GM10266 (cell line): ENCODE measurements around the gene PHF12.

Experiments
- DNase-seq: peaks from one replicate; pipeline ENCODE4 v3.0.0; 2012; ENCODE audit errors: extremely low spot score
- CTCF ChIP-seq: IDR thresholded peaks from 2 replicates; pipeline ENCODE4 v1.5.1; 2012; ENCODE audit warnings: mild to moderate bottlenecking, low read depth; ENCODE audit not compliant: control insufficient read depth, insufficient read depth; ENCODE audit errors: missing control alignments

Gene PHF12

GRCh38 chr17:28967221-28968135 is 16.2 kb upstream of the PHF12 start:
- no peak for TF ChIP-seq CTCF
- no peak for DNase-seq

- DNase-seq: no peak
- TF ChIP-seq CTCF: no peak
These were observed 12.5 kb upstream of the PHF12 start for GRCh38 chr17:28963841-28964240.

GRCh38 chr17:28963055-28963611 is 11.8 kb upstream of the PHF12 start:
- TF ChIP-seq CTCF: no peak
- DNase-seq: no peak

- DNase-seq: no peak
- no peak for TF ChIP-seq CTCF
These were observed 10.1 kb upstream of the PHF12 start for GRCh38 chr17:28961391-28961790.

GRCh38 chr17:28960256-28961061 is 9.1 kb upstream of the PHF12 start:
- DNase-seq: no peak
- TF ChIP-seq CTCF: no peak

GRCh38 chr17:28959471-28959871 is 8.2 kb upstream of the PHF12 start:
- DNase-seq: no peak
- no peak for TF ChIP-seq CTCF
